ENCODE measurements around the gene KCNH3.
"Not testable (repeated sequence)": the region's sequence is repeated elsewhere in the genome, so short reads cannot be mapped to it uniquely, and the experiment has no call there.

The KCNH3 gene

DNA sequence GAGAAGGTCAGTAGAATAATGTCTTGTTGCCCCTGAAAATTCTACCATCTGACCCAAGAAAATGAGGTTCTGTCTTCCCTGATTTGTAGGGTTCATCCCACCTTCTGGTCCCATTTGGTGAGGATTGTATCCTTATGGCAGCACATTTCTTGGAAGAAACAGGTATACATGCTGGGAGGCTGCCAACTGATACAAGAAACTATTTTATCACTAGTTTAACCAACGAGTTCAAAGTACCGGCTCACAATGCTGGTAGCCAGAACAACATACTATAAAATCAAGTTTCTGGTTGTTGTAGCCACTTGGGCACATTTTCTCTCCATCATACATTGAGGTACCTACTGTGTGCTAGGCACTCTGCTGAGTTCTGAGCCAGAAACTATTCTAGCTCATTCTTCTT lies 7.1 kb upstream of the KCNH3 start:
- H3K4me3 ChIP-seq (ENCODE audit: low read length) = no peak overlapping the region
- H3K27me3 ChIP-seq (ENCODE audit: insufficient read depth, low read length) = peaks cover 24% of the 10 kb centered on the region
- no peaks in the 10 kb centered on the region; the same call in 1 of the 2 replicates for H3K36me3 ChIP-seq (ENCODE audit: insufficient read depth, low read length)
- H3K9ac ChIP-seq (ENCODE audit: low read depth, low read length) = no peak overlapping the region
- no peak overlapping the region for H3K27ac ChIP-seq (ENCODE audit: low read depth, low read length)
- H3K9me3 ChIP-seq (ENCODE audit: insufficient read depth, low read depth, low read length) = no peaks in the 10 kb centered on the region
- WGBS = 84% methylated on average over 2 of the region's 2 CpGs
- no peaks in the 10 kb centered on the region for H3K4me1 ChIP-seq (ENCODE audit: insufficient read depth, low read length)

- H3K9me3 ChIP-seq (ENCODE audit: insufficient read depth, low read depth, low read length) = no peaks in the 10 kb centered on the region
- 92% methylated on average over 10 of the region's 10 CpGs for WGBS
Observed at GRCh38 chr12:49533331-49533730, 5.5 kb upstream of the KCNH3 start.

GRCh38 chr12:49534122-49534521 lies 4.7 kb upstream of the KCNH3 start:
- not testable (repeated sequence) for H3K9ac ChIP-seq (ENCODE audit: low read depth, low read length); H3K4me1 ChIP-seq (ENCODE audit: insufficient read depth, low read length); H3K36me3 ChIP-seq (ENCODE audit: insufficient read depth, low read length); H3K27ac ChIP-seq (ENCODE audit: low read depth, low read length); H3K4me3 ChIP-seq (ENCODE audit: low read length); H3K9me3 ChIP-seq (ENCODE audit: insufficient read depth, low read depth, low read length)
- peaks cover 47% of the 10 kb centered on the region for H3K27me3 ChIP-seq (ENCODE audit: insufficient read depth, low read length)
- 96% methylated on average over 5 of the region's 5 CpGs for WGBS

More at GRCh38 chr12:49533331-49533730, 5.5 kb upstream of the KCNH3 start:
- no peak overlapping the region for H3K9ac ChIP-seq (ENCODE audit: low read depth, low read length)
- peaks cover 39% of the 10 kb centered on the region for H3K27me3 ChIP-seq (ENCODE audit: insufficient read depth, low read length)
- no peak overlapping the region for H3K4me3 ChIP-seq (ENCODE audit: low read length)
- no peak overlapping the region for H3K27ac ChIP-seq (ENCODE audit: low read depth, low read length)
- H3K36me3 ChIP-seq (ENCODE audit: insufficient read depth, low read length) = no peaks in the 10 kb centered on the region
- peaks cover 8% of the 10 kb centered on the region for H3K4me1 ChIP-seq (ENCODE audit: insufficient read depth, low read length)

GRCh38 chr12:49534731-49535278 lies 4.0 kb upstream of the KCNH3 start:
- no peak overlapping the region for H3K27ac ChIP-seq (ENCODE audit: low read depth, low read length)
- WGBS = 54% methylated on average over 10 of the region's 13 CpGs

GRCh38 chr12:49535921-49536525 lies 2.8 kb upstream of the KCNH3 start:
- peaks cover 8% of the 10 kb centered on the region for H3K4me1 ChIP-seq (ENCODE audit: insufficient read depth, low read length)
- H3K9me3 ChIP-seq (ENCODE audit: insufficient read depth, low read depth, low read length) = no peaks in the 10 kb centered on the region
- H3K27me3 ChIP-seq (ENCODE audit: insufficient read depth, low read length) = peaks cover 66% of the 10 kb centered on the region
- no peak overlapping the region for H3K27ac ChIP-seq (ENCODE audit: low read depth, low read length)
- no peak overlapping the region for H3K9ac ChIP-seq (ENCODE audit: low read depth, low read length)
- WGBS = 91% methylated on average over 4 of the region's 6 CpGs
- no peaks in the 10 kb centered on the region for H3K36me3 ChIP-seq (ENCODE audit: insufficient read depth, low read length)
- H3K4me3 ChIP-seq (ENCODE audit: low read length) = no peak overlapping the region

More at GRCh38 chr12:49534731-49535278, 4.0 kb upstream of the KCNH3 start:
- Histone ChIP-seq H3K36me3 (ENCODE audit: insufficient read depth, low read length) (no peaks in the 10 kb centered on the region), H3K4me3 (ENCODE audit: low read length) (no peak overlapping the region), H3K27me3 (ENCODE audit: insufficient read depth, low read length) (peaks cover 54% of the 10 kb centered on the region), H3K9ac (ENCODE audit: low read depth, low read length) (no peak overlapping the region), H3K4me1 (ENCODE audit: insufficient read depth, low read length) (peaks cover 8% of the 10 kb centered on the region), H3K9me3 (ENCODE audit: insufficient read depth, low read depth, low read length) (no peaks in the 10 kb centered on the region)

DNA sequence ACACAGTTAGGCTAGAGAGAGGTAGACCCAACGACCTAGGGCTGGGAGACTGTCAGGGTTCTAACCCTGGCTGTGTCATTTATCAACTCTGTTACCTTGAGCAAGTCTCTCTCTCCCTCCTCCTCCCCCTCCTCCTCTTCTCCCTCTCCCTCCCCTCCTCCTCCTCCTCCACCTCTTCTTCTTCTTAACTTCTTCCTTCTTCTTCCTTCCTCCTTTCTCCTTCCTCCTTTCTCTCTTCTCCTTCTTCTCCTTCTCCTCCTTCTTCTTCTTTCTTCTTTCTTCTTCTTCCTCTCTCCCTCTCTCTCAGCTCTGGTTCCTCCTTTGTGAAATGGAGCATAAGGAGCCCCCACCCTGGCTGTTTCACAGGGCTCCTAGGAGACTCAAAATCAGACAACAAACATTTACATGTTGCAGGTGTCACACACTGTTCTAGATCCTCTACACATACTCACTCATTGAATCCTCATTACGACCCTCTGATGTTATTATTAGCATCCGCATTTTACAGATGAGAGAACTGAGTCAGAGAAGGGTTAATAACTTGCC lies 2.2 kb upstream of the KCNH3 start:
- Histone ChIP-seq H3K27me3 (ENCODE audit: insufficient read depth, low read length) (peaks cover 72% of the 10 kb centered on the region), H3K9me3 (ENCODE audit: insufficient read depth, low read depth, low read length) (no peaks in the 10 kb centered on the region), H3K9ac (ENCODE audit: low read depth, low read length) (no peak overlapping the region), H3K4me1 (ENCODE audit: insufficient read depth, low read length) (peaks cover 8% of the 10 kb centered on the region), H3K36me3 (ENCODE audit: insufficient read depth, low read length) (no peaks in the 10 kb centered on the region), H3K4me3 (ENCODE audit: low read length) (no peak overlapping the region), H3K27ac (ENCODE audit: low read depth, low read length) (no peak overlapping the region)
- 63% methylated on average over 3 of the region's 3 CpGs for WGBS

- Histone ChIP-seq H3K4me1 (ENCODE audit: insufficient read depth, low read length) (peaks cover 8% of the 10 kb centered on the region), H3K9ac (ENCODE audit: low read depth, low read length) (no peak overlapping the region), H3K27ac (ENCODE audit: low read depth, low read length) (no peak overlapping the region), H3K27me3 (ENCODE audit: insufficient read depth, low read length) (peaks cover 79% of the 10 kb centered on the region), H3K36me3 (ENCODE audit: insufficient read depth, low read length) (no peaks in the 10 kb centered on the region), H3K9me3 (ENCODE audit: insufficient read depth, low read depth, low read length) (no peaks in the 10 kb centered on the region), H3K4me3 (ENCODE audit: low read length) (peak overlapping the region; percentile 45)
- WGBS = 20% methylated on average over 12 of the region's 13 CpGs
Observed at GRCh38 chr12:49537231-49537751, 1.5 kb upstream of the KCNH3 start.

GRCh38 chr12:49537752-49538509 lies 899 bp upstream of the KCNH3 start:
- Histone ChIP-seq H3K36me3 (ENCODE audit: insufficient read depth, low read length) (no peaks in the 10 kb centered on the region), H3K4me3 (ENCODE audit: low read length) (peak overlapping the region; percentile 45), H3K9ac (ENCODE audit: low read depth, low read length) (no peak overlapping the region), H3K4me1 (ENCODE audit: insufficient read depth, low read length) (peaks cover 8% of the 10 kb centered on the region), H3K9me3 (ENCODE audit: insufficient read depth, low read depth, low read length) (no peaks in the 10 kb centered on the region), H3K27ac (ENCODE audit: low read depth, low read length) (no peak overlapping the region), H3K27me3 (ENCODE audit: insufficient read depth, low read length) (peaks cover 85% of the 10 kb centered on the region)
- WGBS = under 1% methylated on average over 61 of the region's 61 CpGs

DNA sequence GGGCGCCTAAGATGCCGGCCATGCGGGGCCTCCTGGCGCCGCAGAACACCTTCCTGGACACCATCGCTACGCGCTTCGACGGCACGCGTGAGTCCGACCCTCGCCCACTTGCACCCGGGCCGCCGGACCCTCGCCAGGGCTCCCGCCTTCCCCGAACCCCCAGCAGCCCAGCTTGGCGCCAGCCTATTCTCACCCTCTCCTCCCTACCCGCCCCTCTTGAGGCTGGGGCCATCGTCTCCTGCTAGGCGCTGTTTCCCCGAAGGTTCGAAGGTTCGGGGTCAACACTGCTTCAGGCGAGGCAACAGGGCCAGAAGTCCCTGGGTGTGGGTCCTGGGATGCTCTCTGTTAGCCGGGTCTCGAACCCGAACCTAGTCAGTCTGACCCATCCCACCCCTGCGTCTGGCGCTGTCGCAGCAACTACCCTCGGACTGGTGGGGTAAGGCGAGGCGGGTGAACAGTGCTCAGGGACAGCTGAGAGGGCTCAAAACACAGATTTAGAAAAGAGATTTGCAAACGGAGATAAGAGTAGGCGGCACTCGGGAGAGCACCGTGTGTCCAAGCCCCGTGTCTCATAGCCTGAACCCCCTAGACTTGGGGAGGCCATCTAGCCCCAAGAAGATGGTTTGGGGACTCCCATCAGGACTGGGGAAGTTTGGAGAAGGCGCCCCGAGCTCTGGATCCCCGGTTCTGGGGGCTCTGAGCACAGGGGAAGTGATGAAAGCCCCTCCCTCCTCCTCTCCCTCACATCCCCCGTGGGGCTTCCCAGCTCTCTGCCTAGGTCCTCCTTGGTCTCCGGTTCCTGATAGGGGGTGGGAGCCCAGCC lies 787 bp downstream of the KCNH3 start:
- no peak overlapping the region for H3K9ac ChIP-seq (ENCODE audit: low read depth, low read length)
- H3K9me3 ChIP-seq (ENCODE audit: insufficient read depth, low read depth, low read length) = no peaks in the 10 kb centered on the region
- H3K36me3 ChIP-seq (ENCODE audit: insufficient read depth, low read length) = no peaks in the 10 kb centered on the region
- H3K4me3 ChIP-seq (ENCODE audit: low read length) = 0 out of 2 replicates have a peak overlapping the region, but pooled peaks have one; percentile 14
- peaks cover 8% of the 10 kb centered on the region for H3K4me1 ChIP-seq (ENCODE audit: insufficient read depth, low read length)
- H3K27me3 ChIP-seq (ENCODE audit: insufficient read depth, low read length) = peaks cover 100% of the 10 kb centered on the region
- H3K27ac ChIP-seq (ENCODE audit: low read depth, low read length) = no peak overlapping the region
- 14% methylated on average over 47 of the region's 47 CpGs for WGBS

DNA sequence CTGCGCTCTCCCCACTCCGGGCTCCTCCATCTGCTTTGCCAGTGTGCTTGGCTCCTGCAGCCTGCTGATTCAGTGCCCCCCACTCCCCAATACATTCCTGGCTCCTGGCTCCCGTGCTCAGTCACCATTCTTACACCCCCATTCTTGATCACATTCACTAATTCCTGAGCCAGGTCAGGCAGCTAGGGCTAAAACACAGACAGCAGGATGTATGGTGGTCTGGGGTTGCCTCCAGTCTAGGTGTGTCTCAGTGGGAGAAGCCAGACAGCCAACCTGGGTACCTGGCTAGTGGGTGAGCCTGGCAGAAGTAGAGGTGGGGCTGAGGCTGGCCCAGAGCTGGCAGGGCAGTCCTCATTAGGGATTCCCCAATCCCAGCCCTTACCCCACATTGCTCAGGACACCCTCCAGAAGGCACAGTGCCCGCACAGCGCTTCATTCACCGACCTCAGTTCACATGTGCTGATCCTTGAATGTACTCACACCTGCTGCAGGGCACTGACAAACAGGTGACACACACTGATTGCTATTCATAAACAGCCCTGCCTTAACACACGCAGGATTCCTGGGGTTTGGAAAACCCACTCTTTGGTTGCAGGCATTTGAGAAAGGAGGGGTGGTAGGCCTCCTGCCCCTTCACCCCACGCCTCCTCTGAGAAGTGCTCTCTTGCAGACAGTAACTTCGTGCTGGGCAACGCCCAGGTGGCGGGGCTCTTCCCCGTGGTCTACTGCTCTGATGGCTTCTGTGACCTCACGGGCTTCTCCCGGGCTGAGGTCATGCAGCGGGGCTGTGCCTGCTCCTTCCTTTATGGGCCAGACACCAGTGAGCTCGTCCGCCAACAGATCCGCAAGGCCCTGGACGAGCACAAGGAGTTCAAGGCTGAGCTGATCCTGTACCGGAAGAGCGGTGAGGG lies 1.7 kb downstream of the KCNH3 start:
- Histone ChIP-seq H3K4me3 (ENCODE audit: low read length) (no peak overlapping the region), H3K36me3 (ENCODE audit: insufficient read depth, low read length) (no peaks in the 10 kb centered on the region), H3K27ac (ENCODE audit: low read depth, low read length) (no peak overlapping the region), H3K9me3 (ENCODE audit: insufficient read depth, low read depth, low read length) (no peaks in the 10 kb centered on the region), H3K9ac (ENCODE audit: low read depth, low read length) (no peak overlapping the region), H3K4me1 (ENCODE audit: insufficient read depth, low read length) (peaks cover 8% of the 10 kb centered on the region), H3K27me3 (ENCODE audit: insufficient read depth, low read length) (peaks cover 100% of the 10 kb centered on the region)
- 57% methylated on average over 21 of the region's 21 CpGs for WGBS

All from HUES64 (cell line).